Body of pancreas (tissue), 4 donors: ENCODE results near the gene BRD3OS.
A peak's percentile ranks its signal among the peaks of the same experiment; 100 is the strongest.

Experiments
- POLR2A ChIP-seq, 3 donors: fragments of 450-650 bp; IDR thresholded peaks; one replicate each; pipeline ENCODE4 v1.6.1; 2016; ENCODE audit warnings: antibody characterized with exemption in 3 of 3, mild to moderate bottlenecking in 2 of 3
- TF ChIP-seq, protein P1 (sequence below), 7 experiments: fragments of 450-650 bp in 4 of 7; fragments of 200-600 bp in 3 of 7; sonication (generic) in 3 of 7; IDR thresholded peaks; one replicate each; pipeline ENCODE4 v1.5.1; 2016 to 2019; ENCODE audit warnings: antibody characterized with exemption in 7 of 7

DNA sequence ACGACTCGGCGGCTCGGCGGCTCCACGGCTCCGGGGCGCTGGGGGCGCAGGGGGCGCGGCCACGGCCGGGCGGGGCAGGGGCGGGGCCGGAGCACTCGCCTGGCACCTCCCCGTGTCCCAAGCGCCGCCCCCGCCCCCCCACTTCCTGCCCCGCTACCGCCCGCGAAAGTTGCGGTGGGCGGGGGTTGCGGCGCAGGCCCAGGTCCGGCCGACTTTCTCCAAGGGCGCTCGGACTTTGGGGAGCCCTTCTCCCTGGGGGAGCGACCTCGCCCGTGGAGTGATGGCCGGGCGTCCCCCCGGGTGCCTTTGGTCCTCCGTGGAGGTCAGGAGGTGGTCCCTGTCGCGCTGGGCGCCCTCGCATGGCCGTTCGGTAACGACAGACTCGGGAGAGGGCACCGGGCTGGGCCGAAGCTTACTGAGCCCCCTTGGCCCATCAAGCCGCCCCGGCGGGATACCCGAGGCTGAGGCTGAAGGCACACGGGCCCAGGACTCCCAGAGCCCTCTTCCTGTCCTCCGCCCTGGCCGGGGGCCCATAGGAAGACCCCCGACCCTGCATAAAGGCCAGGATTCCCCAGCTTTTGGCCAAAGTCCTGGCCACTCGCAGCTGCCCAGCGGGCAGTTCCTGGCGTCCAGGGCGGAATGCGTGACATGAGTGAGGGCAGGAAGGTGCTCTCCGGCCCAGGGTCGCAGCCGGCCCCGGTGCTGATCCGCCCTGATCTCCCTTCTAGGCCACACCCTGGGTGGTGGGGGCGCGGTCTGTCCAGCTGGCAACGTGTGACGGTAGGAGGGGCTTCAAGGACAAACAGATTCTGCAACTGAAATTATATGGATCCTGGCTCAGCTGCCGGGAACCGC is 32.3 kb upstream of the BRD3OS start:
- TF ChIP-seq, protein P1, sequence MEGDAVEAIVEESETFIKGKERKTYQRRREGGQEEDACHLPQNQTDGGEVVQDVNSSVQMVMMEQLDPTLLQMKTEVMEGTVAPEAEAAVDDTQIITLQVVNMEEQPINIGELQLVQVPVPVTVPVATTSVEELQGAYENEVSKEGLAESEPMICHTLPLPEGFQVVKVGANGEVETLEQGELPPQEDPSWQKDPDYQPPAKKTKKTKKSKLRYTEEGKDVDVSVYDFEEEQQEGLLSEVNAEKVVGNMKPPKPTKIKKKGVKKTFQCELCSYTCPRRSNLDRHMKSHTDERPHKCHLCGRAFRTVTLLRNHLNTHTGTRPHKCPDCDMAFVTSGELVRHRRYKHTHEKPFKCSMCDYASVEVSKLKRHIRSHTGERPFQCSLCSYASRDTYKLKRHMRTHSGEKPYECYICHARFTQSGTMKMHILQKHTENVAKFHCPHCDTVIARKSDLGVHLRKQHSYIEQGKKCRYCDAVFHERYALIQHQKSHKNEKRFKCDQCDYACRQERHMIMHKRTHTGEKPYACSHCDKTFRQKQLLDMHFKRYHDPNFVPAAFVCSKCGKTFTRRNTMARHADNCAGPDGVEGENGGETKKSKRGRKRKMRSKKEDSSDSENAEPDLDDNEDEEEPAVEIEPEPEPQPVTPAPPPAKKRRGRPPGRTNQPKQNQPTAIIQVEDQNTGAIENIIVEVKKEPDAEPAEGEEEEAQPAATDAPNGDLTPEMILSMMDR (IDR thresholded peaks at IDR 0.05): peak in 6 of 7 experiments; percentile 16 to 62 (median 44)
- TF ChIP-seq POLR2A (IDR thresholded peaks at IDR 0.05): peak; percentile 48 to 75 (median 75)
